GM13977 (cell line): ENCODE data around the gene TBC1D16.

Experiments
- DNase-seq: peaks from one replicate; pipeline ENCODE4 v3.0.0; 2012; ENCODE audit warnings: low spot score
- CTCF ChIP-seq: IDR thresholded peaks from 2 replicates; pipeline ENCODE4 v1.5.1; 2012; ENCODE audit warnings: mild to moderate bottlenecking, control low read depth; ENCODE audit not compliant: insufficient read depth; ENCODE audit errors: extremely low read depth, missing control alignments
- in situ Hi-C: fragments of 300-500 bp; cut with MboI; formaldehyde crosslinking; loops from one replicate; pipeline ENCODE4 v1.12.0; 2022; ENCODE audit warnings: low sequenced_read_pairs, low pct_unique_long_range_greater_than_20kb, mixed read lengths, inconsistent platforms; ENCODE audit not compliant: unreplicated experiment

Gene TBC1D16, protein sequence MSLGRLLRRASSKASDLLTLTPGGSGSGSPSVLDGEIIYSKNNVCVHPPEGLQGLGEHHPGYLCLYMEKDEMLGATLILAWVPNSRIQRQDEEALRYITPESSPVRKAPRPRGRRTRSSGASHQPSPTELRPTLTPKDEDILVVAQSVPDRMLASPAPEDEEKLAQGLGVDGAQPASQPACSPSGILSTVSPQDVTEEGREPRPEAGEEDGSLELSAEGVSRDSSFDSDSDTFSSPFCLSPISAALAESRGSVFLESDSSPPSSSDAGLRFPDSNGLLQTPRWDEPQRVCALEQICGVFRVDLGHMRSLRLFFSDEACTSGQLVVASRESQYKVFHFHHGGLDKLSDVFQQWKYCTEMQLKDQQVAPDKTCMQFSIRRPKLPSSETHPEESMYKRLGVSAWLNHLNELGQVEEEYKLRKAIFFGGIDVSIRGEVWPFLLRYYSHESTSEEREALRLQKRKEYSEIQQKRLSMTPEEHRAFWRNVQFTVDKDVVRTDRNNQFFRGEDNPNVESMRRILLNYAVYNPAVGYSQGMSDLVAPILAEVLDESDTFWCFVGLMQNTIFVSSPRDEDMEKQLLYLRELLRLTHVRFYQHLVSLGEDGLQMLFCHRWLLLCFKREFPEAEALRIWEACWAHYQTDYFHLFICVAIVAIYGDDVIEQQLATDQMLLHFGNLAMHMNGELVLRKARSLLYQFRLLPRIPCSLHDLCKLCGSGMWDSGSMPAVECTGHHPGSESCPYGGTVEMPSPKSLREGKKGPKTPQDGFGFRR

GRCh38 chr17:80035687-80035936, at the start of gene TBC1D16:
Gene TBC1D16, minus strand, starts transcription at chr17:80035872. Its CDS starts 22,325 bp downstream, at chr17:80013547.
- DNase-seq = no peak
- in situ Hi-C loops = no loop called here
- no peak for TF ChIP-seq CTCF

DNA sequence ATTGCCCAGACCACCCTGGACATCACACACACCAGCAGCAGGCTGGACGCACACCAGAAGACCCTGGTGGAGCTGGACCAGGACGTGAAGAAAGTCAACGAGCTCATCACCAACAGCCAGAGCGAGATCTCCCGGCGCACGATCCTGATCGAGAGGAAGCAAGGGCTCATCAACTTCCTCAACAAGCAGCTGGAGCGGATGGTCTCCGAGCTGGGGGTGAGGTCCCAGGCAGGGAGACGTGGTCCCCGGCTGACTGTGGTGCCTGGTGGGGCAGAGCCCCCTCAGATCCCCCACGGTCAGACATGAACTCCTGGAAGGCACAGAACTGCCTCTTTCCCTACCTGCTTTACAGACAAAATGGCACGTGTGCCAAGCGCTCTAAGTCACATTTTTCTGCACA, 49.1 kb upstream of the TBC1D16 start:
- no peak for DNase-seq
- in situ Hi-C loops = no loop called here

DNA sequence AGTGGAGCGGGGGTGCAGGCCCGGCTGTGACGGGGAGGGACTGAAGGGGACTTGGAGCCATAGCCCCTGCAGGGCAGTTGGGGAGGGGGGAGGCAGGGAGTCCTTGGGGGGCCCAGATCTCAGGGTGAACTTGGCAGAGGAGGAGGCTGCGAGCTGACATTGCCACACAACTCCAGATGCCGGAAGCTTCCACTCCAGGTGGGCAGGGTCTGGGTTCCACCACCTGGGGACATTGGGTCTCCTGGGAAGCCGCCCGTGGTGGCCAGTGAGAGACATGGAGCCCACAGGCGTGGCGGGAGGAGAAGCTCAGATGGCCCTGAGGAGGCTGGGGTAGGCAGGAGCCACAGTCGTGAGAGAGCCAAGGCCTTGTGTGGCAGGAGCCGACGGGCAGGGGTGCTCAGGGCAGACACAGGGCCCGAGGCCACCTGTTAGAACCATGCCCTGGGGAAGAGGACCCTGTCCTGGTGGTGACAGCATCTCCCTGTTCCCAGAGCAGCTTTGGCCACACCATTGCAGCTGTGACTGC, 47.5 kb upstream of the TBC1D16 start:
- DNase-seq = no peak
- no peak for TF ChIP-seq CTCF
- in situ Hi-C loops = no loop called here

More for the DNA sequence above, 49.1 kb upstream of the TBC1D16 start:
- TF ChIP-seq CTCF = no peak

DNA sequence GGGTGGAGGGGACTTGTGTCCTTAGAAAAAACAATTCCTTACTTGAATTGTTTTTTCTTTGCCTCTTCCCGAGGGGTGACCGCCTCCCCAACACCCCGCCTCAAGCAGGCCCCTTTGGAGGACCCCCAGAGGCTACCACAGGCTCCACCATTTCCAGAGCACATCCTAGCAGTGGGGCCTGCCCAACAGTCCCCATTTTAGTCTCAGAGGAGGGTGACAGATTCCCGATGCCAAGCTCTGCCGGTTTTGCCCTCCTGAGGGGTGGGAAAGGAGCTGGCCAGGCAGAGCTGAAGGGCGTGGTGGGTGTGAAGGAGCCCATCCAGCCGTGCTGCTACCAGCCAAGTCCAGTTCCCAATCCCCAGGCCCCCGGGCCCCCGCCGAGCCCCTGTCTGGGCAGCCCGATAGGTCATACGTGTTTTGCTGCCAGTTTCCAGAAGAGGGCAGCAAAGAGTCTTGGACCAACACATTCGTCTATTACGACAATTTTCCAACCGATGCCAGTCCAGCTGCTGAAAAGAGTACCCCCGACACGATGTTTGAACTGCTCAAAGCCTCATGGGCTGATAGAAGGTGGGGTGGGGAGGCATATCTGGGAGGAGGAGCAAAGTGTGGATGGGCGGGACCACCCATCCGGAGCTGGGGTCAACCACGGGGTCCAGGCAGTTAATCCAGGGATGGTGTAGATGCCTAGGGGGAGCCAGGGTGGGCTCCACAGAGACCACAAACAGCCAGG, 46.9 kb upstream of the TBC1D16 start:
- in situ Hi-C loops = no loop called here
- DNase-seq = peak; percentile 85
- TF ChIP-seq CTCF = peak; percentile 81

DNA sequence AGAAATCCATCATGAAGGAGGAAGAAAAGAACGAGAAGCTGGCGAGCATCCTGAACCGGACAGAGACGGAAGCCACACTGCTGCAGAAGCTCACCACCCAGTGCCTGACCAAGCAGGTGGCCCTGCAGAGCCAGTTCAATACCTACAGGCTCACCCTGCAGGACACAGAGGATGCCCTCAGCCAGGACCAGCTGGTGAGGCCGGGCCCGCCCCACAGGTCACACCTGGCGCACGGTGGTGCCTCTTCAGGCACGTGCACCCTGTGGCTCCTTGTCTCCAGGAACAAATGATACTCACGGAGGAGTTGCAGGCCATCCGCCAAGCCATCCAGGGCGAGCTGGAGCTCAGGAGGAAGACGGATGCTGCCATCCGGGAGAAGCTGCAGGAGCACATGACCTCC, 45.9 kb upstream of the TBC1D16 start:
- no peak for TF ChIP-seq CTCF
- in situ Hi-C loops = no loop called here
- no peak for DNase-seq

GRCh38 chr17:80080081-80080480, 44.4 kb upstream of the TBC1D16 start:
- in situ Hi-C loops = no loop called here
- TF ChIP-seq CTCF = no peak
- no peak for DNase-seq
